Thyroid gland (tissue), 4 donors: ENCODE data around the gene PLEKHH2. TPM values are rescaled to one million over a fixed set of nuclear protein-coding genes. Genes with fewer than 3 reads are reported as not detected.

Experiments
- DNase-seq, 2 donors: peaks; one replicate each; pipeline ENCODE4 v3.0.0-alpha.2; 2019
- H3K27ac ChIP-seq, 3 donors: fragments of 200-600 bp; sonication (generic); 1 replicate in 2 of 3; 2 replicates in 1 of 3; pipeline ENCODE4 v1.5.1; 2016 to 2019; ENCODE audit warnings: mild to moderate bottlenecking in 1 of 3, moderate library complexity in 1 of 3
- H3K27me3 ChIP-seq: fragments of 200-600 bp; sonication (generic); one replicate; pipeline ENCODE4 v1.5.1; 2019
- H3K36me3 ChIP-seq, 2 donors: fragments of 200-600 bp; sonication (generic); one replicate each; pipeline ENCODE4 v1.5.1; 2016 to 2019
- H3K4me1 ChIP-seq, 2 donors: fragments of 200-600 bp; sonication (generic); one replicate each; pipeline ENCODE4 v1.5.1; 2017 to 2019
- H3K4me3 ChIP-seq, 3 donors: fragments of 200-600 bp; sonication (generic); replicated peaks in 1 of 3; 1 replicate in 2 of 3; 2 replicates in 1 of 3; pipeline ENCODE4 v1.5.1; 2016; ENCODE audit warnings: mild to moderate bottlenecking in 1 of 3
- H3K9me3 ChIP-seq: fragments of 200-600 bp; sonication (generic); one replicate; pipeline ENCODE4 v1.5.1; 2017
- POLR2A ChIP-seq, 2 donors: fragments of 450-650 bp; IDR thresholded peaks; one replicate each; pipeline ENCODE4 v1.6.1; 2017; ENCODE audit warnings: antibody characterized with exemption in 2 of 2, mild to moderate bottlenecking in 2 of 2, moderate library complexity in 1 of 2
- WGBS, 2 donors: methylation state at CpG; one replicate each; pipeline ENCODE4 v1.1.5; 2017; 5-methylcytosine and 5-hydroxymethylcytosine counted together
- intact Hi-C: fragments of 100-400 bp; cut with DNase I; formaldehyde crosslinking; loops from one replicate; pipeline ENCODE4 v1.15.1; 2023
- total RNA-seq, 4 donors: library from RNA; depleted of rRNA; stranded (reverse); fragments of >200 nt; gene quantifications; one replicate each; pipeline ENCODE4 v1.2.3, GENCODE V29; 2016
- TF ChIP-seq, protein P1 (sequence below), 6 experiments: fragments of 200-600 bp in 3 of 6; fragments of 450-650 bp in 3 of 6; sonication (generic) in 3 of 6; IDR thresholded peaks; one replicate each; pipeline ENCODE4 v1.5.1; 2016 to 2019; ENCODE audit warnings: antibody characterized with exemption in 6 of 6, mild to moderate bottlenecking in 2 of 6, inconsistent platforms in 1 of 6, moderate library complexity in 1 of 6

PLEKHH2 gene
- 10 to 100 TPM; 15.3 to 29.8 (median 22.4) TPM for total RNA-seq

DNA sequence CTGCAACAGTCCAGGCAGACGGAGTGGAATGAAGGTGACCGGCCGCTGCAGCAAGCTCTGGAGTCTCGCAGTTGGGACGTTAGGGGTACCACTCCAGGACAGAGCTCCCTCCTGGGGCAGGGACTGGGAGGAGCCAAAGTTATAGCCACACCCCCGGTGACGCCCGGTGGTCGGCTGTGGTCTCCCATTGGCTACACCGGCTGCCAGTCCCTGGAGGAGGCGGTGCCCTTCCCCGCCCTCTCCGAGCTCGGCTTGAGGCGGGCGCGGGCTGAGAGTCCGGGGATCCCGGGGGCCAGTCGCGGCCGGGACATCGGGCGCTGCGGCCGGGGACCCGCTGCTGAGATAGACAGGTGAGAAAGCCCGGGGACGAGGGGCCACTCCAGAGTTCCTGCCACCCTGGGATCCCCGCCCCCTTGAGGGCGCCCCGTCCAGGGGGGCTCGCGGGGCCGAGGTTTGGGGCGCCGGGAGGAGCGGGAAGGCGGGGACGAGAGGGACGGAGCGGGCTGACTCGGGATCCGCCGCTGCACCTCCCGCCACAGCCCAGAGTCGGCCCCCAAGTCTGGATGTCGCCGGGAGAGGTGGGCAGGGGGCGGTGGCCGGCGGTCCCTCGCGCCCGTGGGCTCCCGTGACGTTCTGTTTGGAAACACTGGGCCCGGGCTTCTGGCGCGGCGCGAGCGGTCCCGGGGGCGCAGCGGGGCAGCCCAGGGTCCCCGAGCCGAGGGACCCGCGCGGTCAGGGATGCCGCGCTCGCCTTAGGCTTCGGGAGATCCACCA lies at the start of gene PLEKHH2:
Gene PLEKHH2, plus strand, starts transcription at position 231 of the 774 bp plus-strand sequence. CDS start 7,414 bp downstream, outside the sequence.
- Histone ChIP-seq H3K4me1 (peaks cover 0 to 19% of the 10 kb centered on the region in 2 donors), H3K9me3 (no peaks in the 10 kb centered on the region), H3K27me3 (no peaks in the 10 kb centered on the region), H3K27ac (peak within 1 kb of the TSS in 2 of 3 donors; percentile 47 to 58), H3K4me3 (peak within 1 kb of the TSS; percentile 47 to 84 (median 82)), H3K36me3 (no peaks in the 10 kb centered on the region)
- 0 to 1% methylated on average over 22 to 30 of the region's 75 CpGs for WGBS, 2 donors
- peak; percentile 92 to 93 for DNase-seq
- intact Hi-C loops, result no loop called here
- TF ChIP-seq, protein P1, sequence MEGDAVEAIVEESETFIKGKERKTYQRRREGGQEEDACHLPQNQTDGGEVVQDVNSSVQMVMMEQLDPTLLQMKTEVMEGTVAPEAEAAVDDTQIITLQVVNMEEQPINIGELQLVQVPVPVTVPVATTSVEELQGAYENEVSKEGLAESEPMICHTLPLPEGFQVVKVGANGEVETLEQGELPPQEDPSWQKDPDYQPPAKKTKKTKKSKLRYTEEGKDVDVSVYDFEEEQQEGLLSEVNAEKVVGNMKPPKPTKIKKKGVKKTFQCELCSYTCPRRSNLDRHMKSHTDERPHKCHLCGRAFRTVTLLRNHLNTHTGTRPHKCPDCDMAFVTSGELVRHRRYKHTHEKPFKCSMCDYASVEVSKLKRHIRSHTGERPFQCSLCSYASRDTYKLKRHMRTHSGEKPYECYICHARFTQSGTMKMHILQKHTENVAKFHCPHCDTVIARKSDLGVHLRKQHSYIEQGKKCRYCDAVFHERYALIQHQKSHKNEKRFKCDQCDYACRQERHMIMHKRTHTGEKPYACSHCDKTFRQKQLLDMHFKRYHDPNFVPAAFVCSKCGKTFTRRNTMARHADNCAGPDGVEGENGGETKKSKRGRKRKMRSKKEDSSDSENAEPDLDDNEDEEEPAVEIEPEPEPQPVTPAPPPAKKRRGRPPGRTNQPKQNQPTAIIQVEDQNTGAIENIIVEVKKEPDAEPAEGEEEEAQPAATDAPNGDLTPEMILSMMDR (IDR thresholded peaks at IDR 0.05), result no peak
- TF ChIP-seq POLR2A (IDR thresholded peaks at IDR 0.05), result peak; percentile 16 to 86

DNA sequence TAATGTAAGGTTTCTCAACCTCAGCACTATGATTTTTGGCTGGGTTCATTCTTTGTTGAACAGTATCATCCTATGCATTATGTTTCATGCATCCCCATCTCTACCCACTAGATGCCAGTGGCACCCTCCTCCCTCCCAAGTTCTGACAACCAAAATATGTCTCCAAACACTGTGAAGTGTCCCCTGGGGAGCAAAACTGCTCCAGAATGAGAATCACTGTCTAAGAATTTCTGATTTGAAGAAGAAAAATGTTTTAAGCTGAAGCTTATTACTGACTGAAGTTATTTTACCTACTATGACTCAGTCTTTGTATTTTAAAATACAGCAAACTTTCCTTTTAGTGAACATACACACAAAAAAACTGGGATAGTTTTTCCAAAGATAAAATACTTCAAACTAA lies 44.6 kb upstream of the PLEKHH2 start:
- no peak for DNase-seq
- intact Hi-C loops, result no loop called here
- Histone ChIP-seq H3K36me3 (peaks cover 11 to 12% of the 10 kb centered on the region in 2 donors), H3K27ac (no peak overlapping the region), H3K4me3 (no peak overlapping the region), H3K27me3 (no peaks in the 10 kb centered on the region), H3K4me1 (peaks cover 16% of the 10 kb centered on the region in 2 donors), H3K9me3 (no peaks in the 10 kb centered on the region)
- TF ChIP-seq POLR2A (IDR thresholded peaks at IDR 0.05), result no peak
- TF ChIP-seq, protein P1 (IDR thresholded peaks at IDR 0.05), result no peak

DNA sequence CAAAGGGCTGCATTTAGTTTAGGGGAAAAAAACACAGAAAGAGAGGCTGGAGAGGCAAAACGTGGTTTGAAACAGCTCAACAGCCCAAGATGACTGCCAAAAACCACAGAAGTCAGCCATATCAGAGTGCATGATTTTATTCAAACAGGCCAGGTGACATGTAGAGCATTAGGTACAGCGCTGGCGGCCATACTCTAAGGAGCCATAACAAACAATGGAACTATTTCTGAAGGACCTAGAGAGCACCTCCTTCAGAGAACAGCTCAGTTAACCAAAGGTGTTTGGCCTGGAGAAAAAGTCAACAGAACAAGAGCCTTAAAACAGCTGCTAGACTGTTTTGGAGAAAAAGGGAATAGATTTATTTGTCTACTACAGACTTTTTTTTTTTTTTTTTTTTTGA lies 43.8 kb upstream of the PLEKHH2 start:
- intact Hi-C loops, result no loop called here
- no peak for TF ChIP-seq POLR2A (IDR thresholded peaks at IDR 0.05)
- TF ChIP-seq, protein P1 (IDR thresholded peaks at IDR 0.05), result no peak
- Histone ChIP-seq H3K4me1 (peaks cover 16% of the 10 kb centered on the region in 2 donors), H3K27ac (no peak overlapping the region), H3K4me3 (no peak overlapping the region), H3K27me3 (no peaks in the 10 kb centered on the region), H3K9me3 (no peaks in the 10 kb centered on the region), H3K36me3 (peaks cover 8 to 12% of the 10 kb centered on the region in 2 donors)
- WGBS, 2 donors, result 75% methylated on average over 3 of the region's 3 CpGs
- DNase-seq, result no peak

DNA sequence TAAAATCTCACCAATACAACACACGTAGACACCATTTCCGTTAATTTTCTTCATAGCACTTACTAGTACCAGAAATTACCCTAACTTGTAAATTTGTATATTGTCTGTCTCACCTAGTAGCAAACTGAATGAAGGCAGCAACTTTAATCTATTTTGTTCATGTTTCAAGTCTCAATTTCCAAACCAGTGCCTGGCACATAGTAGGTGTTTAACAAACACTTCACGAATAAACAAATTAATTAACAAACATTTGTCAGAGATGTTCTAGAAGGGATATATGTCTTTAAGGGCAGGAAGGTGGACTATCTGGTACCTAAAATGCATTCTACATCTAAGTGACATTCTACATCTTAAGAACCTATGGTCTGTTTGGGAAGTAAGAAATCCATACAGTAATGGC lies 42.2 kb upstream of the PLEKHH2 start:
- intact Hi-C loops, result no loop called here
- Histone ChIP-seq H3K27me3 (no peaks in the 10 kb centered on the region), H3K9me3 (no peaks in the 10 kb centered on the region), H3K4me3 (peak overlapping the region; percentile 60 to 97 (median 69)), H3K36me3 (peaks cover 0 to 12% of the 10 kb centered on the region in 2 donors), H3K4me1 (peaks cover 16% of the 10 kb centered on the region in 2 donors), H3K27ac (peak overlapping the region in 1 of 3 donors; percentile 91)
- no peak for TF ChIP-seq POLR2A (IDR thresholded peaks at IDR 0.05)
- TF ChIP-seq, protein P1 (IDR thresholded peaks at IDR 0.05), result no peak
- DNase-seq, result no peak
- WGBS, 2 donors, result 92 to 94% methylated on average over 3 of the region's 3 CpGs
